AG09309 (cell line): ENCODE measurements around the gene CORO1C.

Experiments
- DNase-seq: peaks from one replicate; pipeline ENCODE4 v3.0.0-alpha.2; 2010; ENCODE audit warnings: low read depth
- H3K4me3 ChIP-seq: 2 replicates; pipeline ENCODE4 v1.5.1; 2011; ENCODE audit warnings: mild to moderate bottlenecking, low read depth, low read length, moderate library complexity; ENCODE audit not compliant: control insufficient read depth
- TF ChIP-seq, protein P1 (sequence below): IDR thresholded peaks from 2 replicates; pipeline ENCODE4 v1.5.1; 2011; ENCODE audit warnings: mild to moderate bottlenecking, low read depth, low read length, inconsistent platforms; ENCODE audit not compliant: insufficient read depth, control insufficient read depth; ENCODE audit errors: missing control alignments

The CORO1C gene

DNA sequence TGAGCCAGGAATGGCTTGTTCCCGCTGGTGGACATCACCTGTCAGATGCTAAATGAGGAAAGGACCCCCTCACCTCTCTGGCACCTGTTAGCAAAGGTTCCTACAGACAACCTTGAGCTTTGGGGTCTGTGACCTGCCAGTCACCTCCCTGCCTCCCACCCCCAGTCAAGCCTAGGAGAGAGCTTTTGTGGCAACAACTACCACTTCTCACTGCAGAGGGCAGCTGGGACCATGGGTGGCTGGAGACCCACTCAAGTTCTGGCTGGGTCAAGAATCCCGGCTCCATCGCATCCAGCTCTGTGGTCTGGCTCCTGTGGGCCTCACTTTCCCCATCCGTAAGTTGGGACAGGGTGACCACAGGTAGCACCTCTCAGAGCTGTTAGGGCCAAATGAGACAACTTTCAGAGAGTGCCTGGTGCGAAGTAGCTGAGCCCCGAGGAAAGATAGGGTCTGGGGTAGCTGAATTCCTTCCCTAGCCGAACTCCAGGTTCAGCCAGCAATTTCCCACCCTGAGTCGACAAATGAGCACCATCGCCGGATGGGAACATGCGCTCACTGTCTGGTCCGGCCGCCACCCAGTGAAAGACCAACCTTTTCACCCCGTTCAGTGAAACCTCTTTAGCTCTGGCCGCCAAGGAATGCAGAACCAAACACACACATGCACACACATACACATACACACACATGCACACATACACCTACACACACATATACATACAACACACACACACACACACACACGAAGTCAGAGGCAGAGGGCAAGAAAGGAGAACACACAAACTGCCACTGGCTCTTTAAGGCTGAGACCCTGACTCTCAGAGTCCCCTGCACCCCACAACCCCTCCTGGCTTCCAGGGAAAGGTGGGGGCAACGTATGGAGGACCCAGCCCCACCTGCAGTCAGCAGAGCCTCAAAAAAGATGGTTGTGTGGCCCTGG, 135.3 kb downstream of the CORO1C start:
- H3K4me3 ChIP-seq, result peak overlapping the region; percentile 83
- TF ChIP-seq, protein P1, sequence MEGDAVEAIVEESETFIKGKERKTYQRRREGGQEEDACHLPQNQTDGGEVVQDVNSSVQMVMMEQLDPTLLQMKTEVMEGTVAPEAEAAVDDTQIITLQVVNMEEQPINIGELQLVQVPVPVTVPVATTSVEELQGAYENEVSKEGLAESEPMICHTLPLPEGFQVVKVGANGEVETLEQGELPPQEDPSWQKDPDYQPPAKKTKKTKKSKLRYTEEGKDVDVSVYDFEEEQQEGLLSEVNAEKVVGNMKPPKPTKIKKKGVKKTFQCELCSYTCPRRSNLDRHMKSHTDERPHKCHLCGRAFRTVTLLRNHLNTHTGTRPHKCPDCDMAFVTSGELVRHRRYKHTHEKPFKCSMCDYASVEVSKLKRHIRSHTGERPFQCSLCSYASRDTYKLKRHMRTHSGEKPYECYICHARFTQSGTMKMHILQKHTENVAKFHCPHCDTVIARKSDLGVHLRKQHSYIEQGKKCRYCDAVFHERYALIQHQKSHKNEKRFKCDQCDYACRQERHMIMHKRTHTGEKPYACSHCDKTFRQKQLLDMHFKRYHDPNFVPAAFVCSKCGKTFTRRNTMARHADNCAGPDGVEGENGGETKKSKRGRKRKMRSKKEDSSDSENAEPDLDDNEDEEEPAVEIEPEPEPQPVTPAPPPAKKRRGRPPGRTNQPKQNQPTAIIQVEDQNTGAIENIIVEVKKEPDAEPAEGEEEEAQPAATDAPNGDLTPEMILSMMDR, result no peak
- DNase-seq, result no peak
